Activated CD8-positive, alpha-beta memory T cell treated with anti-CD3 and anti-CD28 coated beads, Interleukin-2, amount 50 U/mL, for 4 hours (primary cell): ENCODE results near the gene ASCC1.

Experiments
- DNase-seq: peaks from one replicate; pipeline ENCODE4 v3.0.0-alpha.2; 2020

The ASCC1 gene

DNA sequence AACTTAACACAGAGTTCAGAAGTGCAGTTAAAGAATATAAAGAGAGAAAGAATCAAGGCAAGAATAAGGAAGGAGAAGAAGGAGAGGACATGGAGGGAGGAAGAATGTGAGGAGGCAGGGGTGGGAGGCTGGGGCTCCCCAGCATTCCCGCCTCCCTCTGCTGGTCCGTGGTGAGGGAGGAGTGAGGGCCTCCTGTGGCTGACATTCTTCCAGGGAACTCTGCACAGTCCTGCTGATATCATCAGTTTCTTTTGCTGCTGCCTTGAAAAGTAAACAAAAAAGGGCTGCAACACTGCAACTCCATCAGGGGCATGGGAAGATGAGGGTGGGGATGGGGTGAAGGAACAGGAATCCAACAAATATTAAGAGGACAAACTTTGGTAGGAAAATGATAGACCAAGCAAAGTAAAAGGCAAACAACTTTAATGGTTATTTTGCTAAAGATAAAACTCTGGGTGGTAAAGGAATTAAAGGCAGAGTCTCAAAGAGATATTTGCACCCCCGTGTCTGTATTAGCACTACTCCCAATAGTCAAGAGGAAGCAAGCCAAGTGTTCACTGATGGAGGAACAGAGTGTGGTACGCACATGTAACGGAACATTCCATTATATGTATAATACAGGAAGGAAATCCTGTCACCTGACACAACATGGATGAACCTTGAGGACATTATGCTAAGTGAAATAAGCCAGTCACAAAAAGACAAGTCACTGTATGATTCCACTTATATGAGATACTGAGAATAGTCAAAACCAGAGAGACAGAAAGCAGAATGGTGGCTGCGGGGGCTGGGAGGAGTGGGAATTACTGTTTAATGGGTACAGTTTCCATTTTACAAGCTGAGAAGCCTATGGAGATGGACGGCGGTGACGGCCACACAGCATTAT lies 119.7 kb downstream of the ASCC1 start:
- DNase-seq = no peak

GRCh38 chr10:72095195-72095594 lies 120.9 kb downstream of the ASCC1 start:
- no peak for DNase-seq

DNA sequence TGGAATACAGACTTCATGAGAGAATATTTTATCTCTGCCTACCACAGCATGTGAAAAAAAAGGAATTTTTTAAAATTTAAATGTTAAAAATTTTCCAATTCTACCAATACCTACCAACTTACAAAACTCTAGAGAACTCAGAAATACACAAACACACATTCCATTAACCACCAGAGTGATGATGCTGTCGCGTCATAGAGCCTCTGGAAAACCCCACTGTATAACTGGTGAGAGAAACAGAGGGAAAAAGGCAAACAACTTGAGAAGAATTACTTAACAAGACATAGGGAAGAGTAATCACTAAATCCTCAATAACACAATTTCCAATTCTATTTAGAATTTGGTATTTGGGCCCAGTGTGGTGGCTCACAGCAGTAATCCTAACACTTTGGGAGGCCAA lies 121.5 kb downstream of the ASCC1 start:
- DNase-seq = no peak

DNA sequence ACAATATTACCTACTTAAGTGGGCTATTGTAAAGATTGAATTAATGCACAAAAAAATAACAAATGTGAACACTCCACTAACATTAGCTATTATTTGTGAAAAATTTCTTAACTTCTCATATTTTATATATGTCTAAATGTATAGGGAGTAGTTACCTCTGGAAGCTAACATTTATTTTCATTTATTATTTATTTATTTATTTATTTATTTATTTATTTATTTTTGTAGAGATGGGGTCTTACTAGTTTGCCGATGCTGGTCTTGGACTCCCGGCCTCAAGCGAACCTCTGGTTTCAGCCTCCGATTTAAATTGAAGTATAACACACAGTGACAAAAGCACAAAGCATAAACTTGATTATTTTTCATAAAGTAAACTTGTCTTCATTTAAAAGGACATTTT lies 122.6 kb downstream of the ASCC1 start:
- DNase-seq = no peak

DNA sequence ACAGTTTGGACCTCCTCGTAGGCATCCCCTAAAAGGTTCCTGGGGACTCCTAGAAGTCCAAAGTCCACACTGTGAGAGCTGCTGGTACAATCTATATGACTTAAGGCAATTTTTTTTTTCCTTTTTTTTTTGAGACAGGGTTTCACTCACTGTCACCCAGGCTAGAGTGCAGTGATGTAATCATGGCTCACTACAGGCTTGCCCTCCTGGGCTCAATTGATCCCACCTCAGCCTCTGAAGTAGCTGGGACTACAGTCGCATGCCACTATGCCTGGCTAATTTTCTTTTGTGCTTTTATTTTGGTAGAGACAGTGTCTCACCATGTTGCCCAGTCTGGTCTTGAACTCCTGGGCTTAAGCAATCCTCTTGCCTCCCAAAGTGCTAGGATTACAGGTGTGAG lies 123.1 kb downstream of the ASCC1 start:
- no peak for DNase-seq

DNA sequence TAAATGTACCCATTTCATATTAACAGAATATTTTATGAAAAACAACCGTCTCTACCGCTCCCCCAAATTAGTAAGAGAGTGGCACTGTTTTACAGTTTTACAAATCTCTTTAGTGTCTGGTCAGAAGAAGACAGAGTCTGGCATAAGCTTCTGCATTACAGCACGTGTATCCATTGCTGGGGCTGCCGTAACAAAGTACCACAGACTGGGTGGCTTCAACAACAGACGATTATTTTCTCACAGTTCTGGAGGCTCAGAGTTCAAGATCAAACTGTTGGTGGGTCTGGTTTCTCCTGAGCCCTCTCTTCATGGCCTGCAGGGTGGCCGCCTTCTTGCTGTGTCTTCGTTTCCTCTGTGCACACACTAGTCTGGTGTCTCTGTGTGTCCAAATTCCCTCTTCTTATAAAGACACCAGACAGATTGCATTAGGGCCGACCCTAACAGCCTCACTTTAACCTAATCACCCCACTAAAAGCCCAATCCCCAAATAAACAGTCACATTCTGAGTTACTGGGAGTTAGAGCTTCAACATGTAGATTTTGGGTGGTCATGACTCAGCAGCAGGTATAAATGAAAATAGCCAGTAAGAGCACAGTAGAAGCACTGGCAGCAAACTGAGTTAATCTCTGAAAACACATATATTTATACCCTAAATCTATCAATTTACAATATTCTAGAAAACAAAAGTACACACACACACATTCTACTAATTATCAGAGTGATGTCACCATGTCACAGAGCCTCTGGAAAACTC lies 123.7 kb downstream of the ASCC1 start:
- DNase-seq = no peak

DNA sequence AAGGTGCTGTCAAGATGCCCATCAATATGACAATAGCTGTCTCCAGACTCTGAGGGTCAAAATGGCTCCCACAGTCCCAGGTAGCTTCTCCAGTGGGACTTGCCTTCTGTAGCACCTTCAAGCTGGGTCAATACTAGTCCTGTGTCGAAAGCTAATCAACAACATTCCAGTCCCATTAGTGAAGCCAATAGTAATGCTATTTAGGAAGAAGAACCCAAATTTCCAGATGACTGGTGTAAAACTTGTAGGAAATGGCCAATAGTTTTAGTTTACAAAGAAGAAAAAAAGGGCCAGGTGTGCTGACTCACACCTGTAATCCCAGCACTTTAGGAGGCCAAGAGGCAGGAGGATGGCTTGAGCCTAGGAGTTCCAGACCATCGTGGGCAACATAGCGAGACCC lies 125.8 kb downstream of the ASCC1 start:
- no peak for DNase-seq

GRCh38 chr10:72089618-72090017 lies 126.5 kb downstream of the ASCC1 start:
- no peak for DNase-seq

DNA sequence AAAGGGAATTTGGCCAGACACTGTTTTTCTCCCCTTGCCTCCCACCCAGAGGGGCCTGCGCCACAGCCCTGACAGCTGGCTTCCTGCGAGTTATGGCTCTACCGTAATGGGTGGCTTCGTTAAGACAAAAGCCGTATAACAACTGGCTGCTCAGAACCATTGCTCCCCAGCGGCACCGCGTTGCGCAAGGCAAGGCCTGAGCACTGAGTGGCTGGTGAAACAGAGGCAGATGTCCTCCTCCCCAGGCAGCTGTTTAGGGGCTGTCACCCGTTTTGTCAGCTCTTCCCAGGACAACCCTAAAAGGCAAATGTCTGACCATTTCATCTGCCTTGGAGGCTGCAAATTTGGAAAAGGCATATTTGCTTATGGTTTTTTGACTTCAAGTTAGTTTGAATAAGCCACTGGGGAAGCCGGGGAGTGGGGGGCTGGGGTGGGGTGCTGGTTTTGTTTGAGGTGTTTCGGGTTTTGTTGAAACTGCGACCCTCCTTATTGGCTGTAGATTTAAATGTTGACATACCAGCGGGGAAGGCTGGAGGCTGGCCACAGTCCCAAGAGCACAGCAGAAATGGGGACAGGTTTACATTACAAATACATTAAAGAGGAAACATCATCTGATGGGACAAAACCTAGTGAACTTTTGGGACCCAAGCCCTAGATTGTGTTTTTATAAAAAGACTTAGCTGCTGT lies 127.0 kb downstream of the ASCC1 start:
- DNase-seq = peak; percentile 53

DNA sequence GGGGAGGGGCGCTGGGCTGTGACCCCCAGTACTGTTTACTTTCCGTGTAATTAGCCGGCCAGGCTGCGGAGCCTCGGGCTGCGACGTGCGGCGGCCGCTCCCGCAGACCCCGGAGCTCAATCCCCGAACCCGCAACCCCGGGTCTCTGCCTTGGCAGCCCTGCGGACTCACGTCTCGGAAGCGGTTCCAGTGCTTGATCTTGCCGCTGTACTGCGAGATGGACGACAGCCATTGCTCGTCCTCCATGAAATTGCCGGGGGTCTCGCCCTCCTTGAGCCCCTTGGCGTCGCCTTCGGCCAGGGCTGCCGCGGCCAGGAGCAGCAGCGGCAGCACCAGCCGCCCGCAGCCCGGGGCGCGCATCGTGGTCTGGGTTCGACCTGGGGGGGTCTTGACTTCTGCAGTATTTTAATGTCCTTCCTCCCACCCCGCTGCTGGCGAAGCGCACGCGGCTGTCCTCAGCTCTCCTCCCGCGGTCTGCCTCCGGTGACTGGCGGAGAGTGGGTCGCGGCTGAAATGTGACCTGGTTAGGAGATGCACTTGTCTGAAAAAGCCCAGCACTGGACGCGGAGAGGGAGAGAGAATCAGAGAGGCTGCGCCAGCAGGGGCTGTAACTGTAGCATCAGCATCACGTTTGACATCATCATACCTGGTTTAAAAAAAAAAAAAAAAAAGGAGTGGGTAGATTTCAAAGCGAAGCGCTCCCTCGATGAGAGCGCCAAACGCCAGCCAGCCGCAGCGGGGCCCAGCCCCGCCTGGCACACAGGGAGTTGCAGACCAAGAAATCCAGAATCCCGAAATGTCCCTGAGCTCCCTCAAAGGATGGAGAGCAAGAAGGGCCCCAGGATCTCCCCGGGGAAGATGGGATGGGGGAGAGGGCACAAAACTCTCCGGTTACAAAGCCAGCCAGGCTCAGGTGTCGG lies 127.8 kb downstream of the ASCC1 start, which contains the start of gene SPOCK2:
Gene SPOCK2 (minus strand): TSS at position 583 of the 920 bp plus-strand sequence. CDS start 223 bp downstream, at position 360.
- DNase-seq = peak; percentile 71

- DNase-seq = peak; percentile 47
Measured at GRCh38 chr10:72087392-72087968, 128.6 kb downstream of the ASCC1 start.

DNA sequence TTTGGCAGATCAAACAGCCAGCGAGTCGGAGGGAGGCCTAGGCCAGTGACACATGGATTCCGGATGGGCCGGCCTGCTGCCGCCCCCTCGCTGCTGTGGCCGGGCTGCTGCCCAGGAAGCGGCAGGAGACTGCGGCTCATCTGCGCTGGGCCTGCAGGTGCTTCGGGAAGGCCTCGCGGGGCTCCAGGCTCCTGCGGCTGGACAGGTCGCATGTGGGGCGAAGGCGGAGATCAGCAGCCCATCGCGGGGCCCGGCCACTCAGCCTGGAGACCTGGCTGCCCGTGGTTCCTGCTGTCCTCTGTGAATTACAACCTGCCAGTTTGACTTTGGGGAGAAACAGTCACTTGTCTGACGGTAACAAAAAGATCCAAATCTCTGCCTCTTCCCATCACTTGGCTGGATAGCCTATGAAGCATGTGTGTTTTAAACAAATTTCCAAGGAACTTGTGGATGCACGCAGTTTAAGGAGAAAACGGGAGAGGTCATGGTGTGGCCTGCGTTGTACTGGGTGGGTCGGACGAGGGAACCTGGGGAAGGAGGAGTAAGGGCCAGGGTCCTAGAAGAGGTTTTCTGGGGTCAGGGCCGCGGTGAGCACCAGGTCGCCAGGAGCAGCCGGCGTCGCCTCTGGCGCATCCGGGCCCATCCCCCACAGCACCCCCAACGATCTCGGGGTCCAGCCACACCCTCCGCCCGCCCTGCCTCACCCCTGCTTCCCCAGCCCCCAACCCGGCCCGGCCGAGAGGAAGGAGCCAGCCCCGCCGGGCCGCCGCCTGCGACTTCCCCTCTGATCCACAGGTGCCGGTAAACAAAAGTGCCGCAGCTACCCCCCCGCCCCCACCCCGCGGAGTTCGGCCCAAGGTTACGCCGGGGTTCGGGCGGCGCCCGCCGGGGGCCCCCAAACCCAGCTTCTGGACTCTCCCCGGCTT lies 129.3 kb downstream of the ASCC1 start:
- peak; percentile 64 for DNase-seq

- DNase-seq = no peak
Measured at GRCh38 chr10:72085864-72086465, 130.1 kb downstream of the ASCC1 start.

GRCh38 chr10:72085166-72085565 lies 130.9 kb downstream of the ASCC1 start:
- DNase-seq = no peak

- peak; percentile 65 for DNase-seq
Measured at GRCh38 chr10:72083790-72084459, 132.2 kb downstream of the ASCC1 start.

DNA sequence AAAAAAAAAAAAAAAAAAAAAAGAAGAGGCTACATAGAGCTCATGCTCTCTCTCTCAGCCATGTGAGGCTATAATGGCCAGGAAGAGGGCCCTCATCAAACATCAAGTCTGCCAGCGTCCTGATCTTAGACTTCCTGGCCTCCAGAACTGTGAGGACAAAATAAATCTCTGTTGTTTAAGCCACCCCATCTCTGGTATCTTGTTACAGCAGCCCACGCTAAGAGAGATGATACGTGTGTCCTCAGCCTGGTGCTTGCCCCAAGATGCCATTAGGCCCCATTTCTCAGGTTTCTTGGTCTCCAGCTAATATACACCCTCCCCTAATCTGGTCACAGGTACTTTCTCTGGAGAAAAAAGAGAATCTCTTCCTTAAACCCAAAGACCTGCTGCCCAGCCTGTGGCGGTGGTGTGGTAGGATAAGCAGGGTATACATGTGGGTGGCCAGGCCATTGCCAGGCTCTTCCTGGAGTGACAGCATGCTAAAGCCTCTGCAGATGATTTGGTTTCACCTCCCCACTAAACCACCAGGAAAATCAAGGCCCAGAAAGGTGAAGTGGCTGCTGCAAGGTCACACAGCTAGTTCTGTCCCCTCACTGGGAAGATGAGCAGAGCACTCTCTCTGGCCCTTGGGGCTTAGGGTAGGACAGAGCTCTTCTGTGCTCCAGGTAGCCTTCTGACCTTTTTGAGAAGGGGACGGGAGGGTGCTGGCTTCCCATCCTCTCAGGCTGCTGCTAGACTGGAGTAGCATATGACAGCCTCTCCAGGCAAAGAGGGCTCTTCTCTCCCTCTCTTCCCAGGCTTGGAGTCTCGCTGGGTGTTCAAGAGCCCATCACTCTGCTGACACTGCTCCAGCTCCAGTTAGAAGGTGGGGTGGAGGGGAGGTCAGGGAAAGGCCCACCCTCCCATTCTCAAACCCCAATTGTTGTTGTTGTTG lies 133.0 kb downstream of the ASCC1 start:
- no peak for DNase-seq

DNA sequence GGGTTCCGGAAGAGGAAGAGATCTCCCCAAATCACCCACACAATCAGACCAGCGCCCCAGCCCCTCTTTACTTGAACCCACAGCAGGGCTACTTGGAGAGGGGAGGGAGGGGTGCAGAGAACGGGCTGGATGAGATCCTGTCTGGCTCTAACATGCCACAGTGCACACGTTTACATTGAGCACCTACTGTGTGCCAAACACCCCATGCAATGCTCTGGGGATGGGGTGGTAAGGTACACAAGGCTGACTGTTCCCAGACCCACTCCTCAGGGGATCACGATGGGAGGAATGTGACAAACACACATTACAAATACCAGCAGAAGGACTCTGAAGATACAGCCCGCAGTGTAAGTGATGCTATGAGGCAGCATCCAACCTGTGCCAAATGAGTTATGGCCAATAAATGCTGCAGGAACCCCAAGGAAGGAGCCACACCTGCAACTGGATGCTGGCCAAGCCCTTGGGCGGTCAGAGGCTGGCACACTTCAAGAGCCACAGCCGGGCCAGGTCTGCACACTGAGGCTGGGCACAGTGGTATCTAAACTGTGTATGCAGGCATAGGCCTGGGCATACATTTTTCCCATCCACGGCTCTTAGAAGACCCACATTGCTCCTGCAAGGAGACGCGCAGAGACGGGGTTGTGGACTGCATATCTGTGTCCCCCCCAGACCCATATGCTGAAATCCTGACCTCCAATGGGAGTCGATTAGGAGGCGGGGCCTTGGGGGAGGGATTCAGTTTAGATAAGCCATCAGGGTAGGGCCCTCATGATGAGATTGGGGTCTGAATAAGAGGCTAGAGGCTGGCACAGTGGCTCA lies 134.1 kb downstream of the ASCC1 start:
- DNase-seq = no peak

- DNase-seq = no peak
Measured at GRCh38 chr10:72081210-72081609, 134.9 kb downstream of the ASCC1 start.
